Endothelial cell of umbilical vein (primary cell): ENCODE measurements around the gene ITGA5.

Experiments
- CTCF ChIP-seq, 2 donors: IDR thresholded peaks; 1 replicate in 1 of 2; 2 replicates in 1 of 2; pipeline ENCODE4 v1.5.1; 2011; ENCODE audit warnings: low read length in 2 of 2, mild to moderate bottlenecking in 2 of 2, moderate library complexity in 2 of 2, control low read depth in 1 of 2, inconsistent platforms in 1 of 2, low read depth in 1 of 2; ENCODE audit not compliant: insufficient read depth in 1 of 2; ENCODE audit errors: extremely low read depth in 1 of 2
- EZH2 ChIP-seq: IDR thresholded peaks from 2 replicates; pipeline ENCODE4 v1.6.1; 2012; ENCODE audit warnings: borderline replicate concordance, low read depth, mild to moderate bottlenecking, moderate library complexity, low read length, inconsistent platforms; ENCODE audit not compliant: severe bottlenecking
- FOS ChIP-seq: IDR thresholded peaks from 2 replicates; pipeline ENCODE4 v1.6.1; 2011; ENCODE audit warnings: mild to moderate bottlenecking, low read length, moderate library complexity, borderline replicate concordance; ENCODE audit not compliant: insufficient read depth
- GATA2 ChIP-seq: IDR thresholded peaks from 2 replicates; pipeline ENCODE4 v1.7.0; 2011; ENCODE audit warnings: low read depth, mild to moderate bottlenecking, moderate library complexity, mixed read lengths, low read length; ENCODE audit not compliant: insufficient read length, insufficient read depth
- JUN ChIP-seq: IDR thresholded peaks from 2 replicates; pipeline ENCODE4 v1.6.1; 2011; ENCODE audit warnings: borderline replicate concordance, low read depth; ENCODE audit not compliant: insufficient read length, insufficient read depth
- MAX ChIP-seq: IDR thresholded peaks from 2 replicates; pipeline ENCODE4 v1.6.1; 2011; ENCODE audit not compliant: insufficient read depth, insufficient read length
- MYC ChIP-seq: IDR thresholded peaks from one replicate; pipeline ENCODE4 v1.6.1; 2011; ENCODE audit warnings: mild to moderate bottlenecking, low read depth, low read length
- POLR2A ChIP-seq: IDR thresholded peaks from 2 replicates; pipeline ENCODE4 v1.6.1; 2012; ENCODE audit warnings: low read depth, mild to moderate bottlenecking, control low read depth, low read length
- POLR2AphosphoS5 ChIP-seq: IDR thresholded peaks from 2 replicates; pipeline ENCODE4 v1.6.1; 2012; ENCODE audit warnings: low read depth, mild to moderate bottlenecking, control low read depth, low read length, moderate library complexity; ENCODE audit not compliant: insufficient read depth

- TF ChIP-seq POLR2AphosphoS5 = no peak
- TF ChIP-seq CTCF (IDR thresholded peaks at IDR 0.05; ENCODE audit: extremely low read depth in 1 of 2, insufficient read depth in 1 of 2, low read depth in 1 of 2, low read length in 2 of 2) = no peak
- no peak for TF ChIP-seq EZH2
- TF ChIP-seq POLR2A = no peak
- no peak for TF ChIP-seq GATA2
- no peak for TF ChIP-seq MYC
- no peak for TF ChIP-seq JUN
- no peak for TF ChIP-seq MAX
- TF ChIP-seq FOS = no peak
Observed at GRCh38 chr12:54459355-54459754, 40.3 kb upstream of the ITGA5 start.
